Prostate gland (tissue), 2 donors: ENCODE results near the gene ZC3H11A. TPM values are rescaled to one million over a fixed set of nuclear protein-coding genes. Genes with fewer than 3 reads are reported as not detected.

ENCODE experiments used
- DNase-seq: peaks from one replicate; pipeline ENCODE4 v3.0.0-alpha.2; 2019; ENCODE audit warnings: low spot score
- H3K27ac ChIP-seq, 2 donors: fragments of 200-600 bp; sonication (generic); 2 replicates each; pipeline ENCODE4 v1.5.1; 2017 to 2019
- H3K27me3 ChIP-seq: fragments of 200-600 bp; sonication (generic); replicated peaks from 2 replicates; pipeline ENCODE4 v1.5.1; 2019; ENCODE audit not compliant: insufficient read depth
- H3K36me3 ChIP-seq, 2 donors: fragments of 200-600 bp; sonication (generic); 1 replicate in 1 of 2; 2 replicates in 1 of 2; pipeline versions ENCODE4 v1.5.1 to v1.8.1; 2017 to 2019
- H3K4me1 ChIP-seq: fragments of 200-600 bp; sonication (generic); replicated peaks from 2 replicates; pipeline ENCODE4 v1.5.1; 2019
- H3K4me3 ChIP-seq, 2 donors: fragments of 200-600 bp; sonication (generic); 2 replicates each; pipeline ENCODE4 v1.5.1; 2017 to 2019
- H3K9me3 ChIP-seq: fragments of 200-600 bp; sonication (generic); 2 replicates; pipeline ENCODE4 v1.5.1; 2017
- CTCF ChIP-seq, 4 experiments: fragments of 200-600 bp in 2 of 4; fragments of 450-650 bp in 2 of 4; sonication (generic) in 2 of 4; IDR thresholded peaks; 1 replicate in 3 of 4; 2 replicates in 1 of 4; pipeline ENCODE4 v1.5.1; 2016 to 2019; ENCODE audit warnings: antibody characterized with exemption in 4 of 4, mild to moderate bottlenecking in 2 of 4, moderate library complexity in 2 of 4
- POLR2A ChIP-seq: fragments of 450-650 bp; IDR thresholded peaks from one replicate; pipeline ENCODE4 v1.6.1; 2016; ENCODE audit warnings: antibody characterized with exemption, mild to moderate bottlenecking
- POLR2AphosphoS5 ChIP-seq: sonication (generic); formaldehyde crosslinking; IDR thresholded peaks from one replicate; pipeline ENCODE4 v1.6.1; 2017; ENCODE audit warnings: antibody characterized with exemption
- WGBS: methylation state at CpG from one replicate; pipeline ENCODE4 v1.1.5; 2018; 5-methylcytosine and 5-hydroxymethylcytosine counted together
- intact Hi-C: fragments of 100-400 bp; cut with DNase I; formaldehyde crosslinking; loops from one replicate; pipeline ENCODE4 v1.14.2; 2022
- total RNA-seq, 2 donors: library from RNA; depleted of rRNA; stranded (reverse); fragments of >200 nt; gene quantifications; one replicate each; pipeline ENCODE4 v1.1.0, GENCODE V29; 2016

ZC3H11A gene
- total RNA-seq, 2 donors from 2014 or later = 88.3 to 111 TPM

DNA sequence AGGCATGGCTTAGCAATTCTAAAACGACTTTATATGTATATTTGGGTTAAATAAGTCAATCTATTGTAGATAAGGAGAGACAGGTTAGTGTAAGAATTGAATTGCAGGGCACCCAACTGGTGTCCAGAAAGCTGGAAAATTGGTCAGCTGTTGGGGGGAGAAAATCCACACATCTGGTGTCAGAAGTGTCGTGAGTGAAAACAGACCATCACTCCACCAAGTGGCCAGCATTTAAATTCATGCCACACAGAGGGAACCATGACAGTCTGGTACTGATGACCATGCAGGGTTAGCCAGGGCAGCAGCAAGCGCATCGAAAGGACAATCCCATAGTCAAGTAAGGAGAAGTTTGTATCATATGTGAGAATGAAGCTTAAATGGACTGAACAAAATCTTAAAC, 18.8 kb upstream of the ZC3H11A start:
- H3K36me3 ChIP-seq = no peaks in the 10 kb centered on the region
- TF ChIP-seq POLR2AphosphoS5 = no peak
- peak in 1 of 4 experiments; percentile 23 for TF ChIP-seq CTCF (IDR thresholded peaks at IDR 0.05)
- WGBS = 70% methylated on average over 4 of the region's 4 CpGs
- H3K9me3 ChIP-seq = no peaks in the 10 kb centered on the region
- H3K27ac ChIP-seq = no peak overlapping the region
- intact Hi-C loops = no loop called here
- H3K27me3 ChIP-seq = no peaks in the 10 kb centered on the region
- DNase-seq = no peak
- no peaks in the 10 kb centered on the region for H3K4me1 ChIP-seq
- H3K4me3 ChIP-seq = no peak overlapping the region

GRCh38 chr1:203777596-203777995, 17.8 kb upstream of the ZC3H11A start:
- TF ChIP-seq CTCF (IDR thresholded peaks at IDR 0.05) (no peak), POLR2A (no peak), POLR2AphosphoS5 (no peak)
- intact Hi-C loops = no loop called here
- no peak for DNase-seq
- Histone ChIP-seq H3K27me3 (no peaks in the 10 kb centered on the region), H3K27ac (no peak overlapping the region), H3K36me3 (no peaks in the 10 kb centered on the region), H3K4me1 (no peaks in the 10 kb centered on the region), H3K4me3 (no peak overlapping the region), H3K9me3 (no peaks in the 10 kb centered on the region)
- 84% methylated on average over 3 of the region's 3 CpGs for WGBS

GRCh38 chr1:203778146-203778545, 17.3 kb upstream of the ZC3H11A start:
- no peak overlapping the region for H3K4me3 ChIP-seq
- no peaks in the 10 kb centered on the region for H3K27me3 ChIP-seq
- intact Hi-C loops = no loop called here
- 79% methylated on average over 3 of the region's 3 CpGs for WGBS
- no peaks in the 10 kb centered on the region for H3K9me3 ChIP-seq
- H3K36me3 ChIP-seq = no peaks in the 10 kb centered on the region
- DNase-seq = no peak
- no peaks in the 10 kb centered on the region for H3K4me1 ChIP-seq
- H3K27ac ChIP-seq = no peak overlapping the region
- TF ChIP-seq CTCF (IDR thresholded peaks at IDR 0.05) (no peak), POLR2A (no peak), POLR2AphosphoS5 (no peak)

GRCh38 chr1:203778789-203779188, 16.6 kb upstream of the ZC3H11A start:
- intact Hi-C loops = no loop called here
- Histone ChIP-seq H3K4me3 (no peak overlapping the region), H3K27me3 (no peaks in the 10 kb centered on the region), H3K4me1 (no peaks in the 10 kb centered on the region), H3K9me3 (no peaks in the 10 kb centered on the region), H3K27ac (no peak overlapping the region), H3K36me3 (no peaks in the 10 kb centered on the region)
- no peak for TF ChIP-seq POLR2AphosphoS5
- TF ChIP-seq POLR2A = no peak
- no peak for DNase-seq
- 92% methylated on average over 4 of the region's 4 CpGs for WGBS

- H3K4me1 ChIP-seq = no peaks in the 10 kb centered on the region
- TF ChIP-seq POLR2AphosphoS5 (no peak), CTCF (IDR thresholded peaks at IDR 0.05) (no peak), POLR2A (no peak)
- intact Hi-C loops = no loop called here
- no peak for DNase-seq
- WGBS = 89% methylated on average over 7 of the region's 7 CpGs
- H3K9me3 ChIP-seq = no peaks in the 10 kb centered on the region
- no peak overlapping the region for H3K27ac ChIP-seq
- H3K27me3 ChIP-seq = no peaks in the 10 kb centered on the region
- H3K4me3 ChIP-seq = no peak overlapping the region
- no peaks in the 10 kb centered on the region for H3K36me3 ChIP-seq
Measured at GRCh38 chr1:203781962-203782361, 13.5 kb upstream of the ZC3H11A start.
